HG03196 (cell line): ENCODE data around the gene TMEM40.
"Not testable (repeated sequence)": the region's sequence is repeated elsewhere in the genome, so short reads cannot be mapped to it uniquely, and the experiment has no call there.

Experiments
- ATAC-seq: cut with Tn5 transposase; IDR thresholded peaks from one replicate; pipeline ENCODE4 v1.9.1; 2021; ENCODE audit not compliant: unreplicated experiment

Gene TMEM40

DNA sequence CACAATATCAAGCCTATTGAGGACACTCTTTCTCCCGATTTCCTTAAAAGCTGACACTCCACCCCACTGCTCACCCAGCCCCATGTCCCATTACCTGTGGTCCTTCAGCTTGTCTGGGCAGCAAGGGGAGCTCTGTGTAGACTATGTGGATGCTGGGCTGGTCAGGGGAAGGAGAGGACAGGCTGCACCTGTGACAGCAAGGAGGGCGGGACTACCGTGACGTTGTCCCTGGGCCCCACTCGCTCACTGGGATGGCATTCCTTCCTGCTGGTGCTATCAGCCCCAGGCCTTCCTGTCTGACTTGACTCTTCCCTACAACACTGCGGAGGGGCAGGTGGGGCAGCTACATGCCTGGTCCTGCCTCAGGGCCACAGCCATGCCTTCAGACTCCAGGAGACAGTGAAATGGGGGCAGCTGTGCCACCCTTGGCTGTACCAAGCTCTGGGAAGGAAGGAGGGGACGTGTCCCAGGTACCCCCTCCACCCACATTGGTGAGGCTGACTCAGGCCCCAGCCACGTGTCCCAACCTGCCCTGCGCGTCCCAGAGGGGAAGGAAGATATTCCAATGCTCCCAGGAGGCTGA, at the start of gene TMEM40:
Gene TMEM40 (minus strand): TSS at position 163 of the 583 bp plus-strand sequence. CDS start 9,427 bp downstream, outside the sequence.
- ATAC-seq, result no peak

DNA sequence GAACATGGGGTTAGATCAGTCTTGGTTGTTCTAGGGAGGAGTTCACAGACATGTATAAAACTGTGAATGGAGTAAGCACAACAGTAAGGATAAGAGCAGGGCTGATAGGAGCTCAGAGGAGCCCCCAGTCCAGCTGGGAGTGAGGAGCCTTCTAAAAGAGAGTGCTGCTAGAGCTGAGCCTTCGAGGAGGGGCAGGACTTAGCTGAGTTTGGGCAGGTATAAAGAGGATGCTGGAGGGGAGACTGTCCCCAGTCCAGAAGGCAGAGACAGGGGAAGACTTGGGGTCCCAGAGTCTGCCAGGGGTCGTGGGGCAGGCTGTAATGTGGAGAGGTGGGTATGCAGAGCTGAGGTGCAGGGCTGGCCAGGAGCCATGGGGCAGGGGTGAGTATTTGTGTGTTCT, 49.5 kb upstream of the TMEM40 start:
- no peak for ATAC-seq

DNA sequence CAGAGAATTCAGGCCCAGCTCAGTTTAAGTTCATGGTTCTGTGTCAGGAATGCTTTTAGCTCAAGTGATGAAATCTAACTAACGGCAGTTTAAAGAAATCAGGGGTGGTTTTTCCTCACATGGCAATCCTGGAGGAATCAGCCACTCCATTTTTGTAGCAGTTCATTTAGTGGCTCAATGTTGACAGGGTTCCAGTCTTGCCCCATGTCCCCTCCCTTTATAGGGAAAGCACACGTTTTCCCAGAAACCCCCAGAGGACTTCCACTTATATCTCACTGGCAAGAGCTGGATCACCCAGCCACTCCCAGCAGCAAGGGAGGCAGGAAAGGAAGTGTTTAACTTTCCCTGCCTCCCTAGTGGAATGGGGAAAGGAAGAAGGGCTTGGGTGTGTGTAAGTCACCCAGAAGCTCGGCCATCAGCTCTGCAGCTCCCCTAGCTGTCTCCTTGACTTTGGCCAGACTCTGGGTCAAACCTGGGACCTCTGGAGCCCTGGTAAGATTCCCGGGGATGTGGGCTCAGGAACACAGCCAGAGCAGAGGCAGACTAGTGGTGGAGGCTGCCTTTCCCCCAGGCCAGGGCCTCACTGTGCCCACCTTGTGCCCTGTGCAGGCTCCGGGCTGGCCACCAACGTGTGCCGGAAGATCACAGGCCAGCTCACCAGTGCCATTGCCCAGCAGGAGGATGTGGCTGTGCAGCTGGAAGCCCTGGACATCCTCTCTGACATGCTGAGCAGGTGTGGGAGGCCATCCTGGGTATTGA, 48.7 kb upstream of the TMEM40 start:
- ATAC-seq, result no peak

- ATAC-seq, result no peak
These were observed 48.0 kb upstream of the TMEM40 start for GRCh38 chr3:12807066-12807465.

GRCh38 chr3:12803371-12803770, 44.3 kb upstream of the TMEM40 start:
- no peak for ATAC-seq

- no peak for ATAC-seq
These were observed 40.7 kb upstream of the TMEM40 start for GRCh38 chr3:12799525-12800440.

- no peak for ATAC-seq
These were observed 39.6 kb upstream of the TMEM40 start for GRCh38 chr3:12798559-12799179.

DNA sequence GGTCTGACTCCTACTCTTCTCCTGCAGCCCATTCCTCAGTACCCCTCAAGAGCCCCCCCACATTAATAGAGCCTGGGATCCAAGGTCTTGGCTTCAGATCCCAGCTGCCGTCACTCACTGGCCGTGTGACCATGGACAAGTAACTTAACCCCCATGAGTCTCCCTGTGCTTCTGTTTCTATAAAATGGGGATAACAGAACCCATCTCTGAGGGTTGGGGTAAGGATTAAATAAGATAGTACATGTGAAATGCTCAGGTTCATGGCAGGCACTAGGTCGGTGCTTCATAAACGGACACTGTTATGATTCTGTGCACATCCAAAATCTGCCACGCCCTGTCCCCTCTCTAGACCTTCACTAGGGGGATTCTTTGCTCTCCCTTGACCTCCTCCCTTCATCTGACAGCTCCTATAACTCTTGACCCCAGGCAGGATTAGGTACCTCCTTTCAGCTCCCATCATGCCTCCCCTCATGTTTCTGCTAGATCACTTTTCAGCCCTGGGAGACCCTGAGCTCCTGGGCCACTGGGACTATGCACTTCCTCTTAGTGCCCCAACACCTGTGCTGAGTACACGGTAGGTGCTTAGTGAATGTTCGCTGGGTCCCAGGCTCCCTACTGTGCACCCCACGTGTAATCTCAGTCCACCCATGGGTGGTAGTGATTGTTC, 39.0 kb upstream of the TMEM40 start:
- ATAC-seq, result no peak

- ATAC-seq, result no peak
These were observed 38.2 kb upstream of the TMEM40 start for GRCh38 chr3:12797124-12797891.

GRCh38 chr3:12796171-12797123, 37.4 kb upstream of the TMEM40 start, which contains the start of gene CAND2:
Gene CAND2, plus strand, starts transcription at chr3:12796680. Its CDS starts 41 bp downstream, at chr3:12796721.
- ATAC-seq, result no peak

- no peak for ATAC-seq
These were observed 34.6 kb upstream of the TMEM40 start for GRCh38 chr3:12793701-12794100.

DNA sequence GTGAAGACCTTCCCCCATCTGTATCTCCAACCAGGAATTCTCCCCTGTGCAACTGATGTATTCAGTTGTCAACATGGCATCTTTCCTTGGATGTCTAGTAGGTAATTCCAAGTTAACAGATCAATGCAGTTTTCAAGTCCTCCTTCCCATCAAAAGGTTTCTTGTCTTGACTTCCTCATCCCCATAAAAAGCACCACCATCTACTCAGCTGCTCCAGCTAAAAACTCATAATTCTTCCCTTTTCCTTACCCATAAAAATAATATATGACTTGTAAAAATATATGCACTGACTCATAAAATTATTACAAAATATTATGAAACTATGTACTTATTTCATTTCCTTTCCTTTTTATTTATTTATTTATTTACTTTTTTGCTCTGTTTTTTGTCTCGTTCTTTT, 32.4 kb upstream of the TMEM40 start:
- ATAC-seq, result no peak

DNA sequence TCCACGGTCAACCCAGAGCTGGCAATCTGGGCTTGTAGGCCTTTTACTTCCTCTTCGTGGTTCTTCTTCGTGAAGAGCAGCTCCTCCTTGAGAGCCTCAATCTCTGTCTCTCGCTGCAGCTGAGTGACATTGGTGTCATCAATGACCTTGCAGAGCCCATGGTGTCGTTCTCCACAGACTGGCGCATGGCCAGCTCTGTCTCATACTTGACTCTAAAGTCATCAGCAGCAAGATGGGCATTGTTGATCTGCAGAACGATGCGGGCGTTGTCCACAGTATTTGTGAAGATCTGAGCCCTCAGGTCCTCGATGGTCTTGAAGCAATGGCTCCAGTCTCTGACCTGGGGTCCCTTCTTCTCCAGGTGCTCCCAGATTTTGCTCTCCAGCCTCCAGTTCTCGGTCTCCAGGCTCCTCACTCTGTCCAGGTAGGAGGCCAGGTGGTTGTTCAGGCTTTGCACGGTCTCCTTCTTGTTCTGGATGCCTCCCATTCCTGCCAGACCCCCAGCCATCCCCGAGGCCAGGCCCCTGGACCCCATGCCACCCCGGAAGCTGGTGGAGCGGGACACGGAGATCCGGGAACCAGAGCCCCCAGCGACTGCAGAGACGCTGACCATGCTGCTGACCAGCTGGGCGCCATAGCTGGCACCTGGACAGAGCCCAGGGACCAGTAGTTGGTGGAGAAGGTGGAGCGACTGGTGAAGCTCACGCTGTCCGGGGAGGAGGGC, 29.1 kb upstream of the TMEM40 start:
- not testable (repeated sequence) for ATAC-seq

- ATAC-seq, result not testable (repeated sequence)
These were observed 28.3 kb upstream of the TMEM40 start for GRCh38 chr3:12787346-12787745.

- no peak for ATAC-seq
These were observed 26.0 kb upstream of the TMEM40 start for GRCh38 chr3:12785096-12785495.

GRCh38 chr3:12782172-12782815, 23.2 kb upstream of the TMEM40 start:
- ATAC-seq, result no peak

- ATAC-seq, result no peak
These were observed 21.7 kb upstream of the TMEM40 start for GRCh38 chr3:12780751-12781150.
